Left lung (tissue), 10 donors: ENCODE measurements around the gene PNPLA7. TPM values are rescaled to one million over a fixed set of nuclear protein-coding genes. Genes with fewer than 3 reads are reported as not detected.

ENCODE experiments used
- ATAC-seq: fragments of 200-7000 bp; cut with Tn5 transposase; one replicate; pipeline ENCODE4 v1.9.1; 2020; ENCODE audit warnings: moderate library complexity
- DNase-seq, 4 donors: peaks; one replicate each; pipeline ENCODE4 v3.0.0-alpha.2; 2013 to 2020
- H3K27ac ChIP-seq, 2 donors: fragments of 200-600 bp; sonication (generic) in 1 of 2; one replicate each; pipeline versions ENCODE4 v1.5.0 to v1.8.0; 2020 to 2021
- H3K27me3 ChIP-seq, 2 donors: fragments of 200-600 bp; sonication (generic) in 1 of 2; one replicate each; pipeline versions ENCODE4 v1.5.0 to v1.8.0; 2020 to 2021
- H3K36me3 ChIP-seq, 2 donors: fragments of 200-600 bp; sonication (generic) in 1 of 2; one replicate each; pipeline versions ENCODE4 v1.5.0 to v1.8.0; 2020 to 2021
- H3K4me1 ChIP-seq, 2 donors: fragments of 200-600 bp; one replicate each; pipeline ENCODE4 v1.8.0; 2021
- H3K4me3 ChIP-seq, 2 donors: fragments of 200-600 bp; sonication (generic) in 1 of 2; one replicate each; pipeline versions ENCODE4 v1.5.0 to v1.8.0; 2020 to 2021; ENCODE audit warnings: mild to moderate bottlenecking in 1 of 2
- H3K9me3 ChIP-seq, 2 donors: fragments of 200-600 bp; sonication (generic) in 1 of 2; one replicate each; pipeline versions ENCODE4 v1.5.0 to v1.8.0; 2020 to 2021
- intact Hi-C, 2 donors: fragments of 100-400 bp; cut with DNase I; formaldehyde crosslinking; loops; one replicate each; pipeline versions ENCODE4 v1.11.2 to v1.14.2; 2022
- polyA plus RNA-seq, 6 donors: library from polyadenylated mRNA; unstranded; fragments of 120-200 nt; gene quantifications; one replicate each; pipeline ENCODE4 v1.2.1, GENCODE V29; 2013; ENCODE audit not compliant: insufficient read length in 6 of 6
- total RNA-seq, 2 donors: library from RNA; stranded (reverse); fragmentation: NEBNext Ultra II Directional; extraction: Animal tissue kit (Norgen Biotek cat#: 25700); gene quantifications; one replicate each; pipeline ENCODE4 v1.2.1, GENCODE V29; 2021
- TF ChIP-seq, protein P1 (sequence below), 2 donors: fragments of 200-600 bp; sonication (generic) in 1 of 2; IDR thresholded peaks; one replicate each; pipeline versions ENCODE4 v1.5.0 to v1.8.0; 2021; ENCODE audit warnings: antibody characterized with exemption in 2 of 2
- donor health status: DM: no; HTN: yes; CAD: no.
- donor health status: DM: no; HTN: no; CAD: no.

Gene PNPLA7
- total and polyA plus RNA-seq, 8 donors = 2.9 to 8.9 (median 4.9) TPM

DNA sequence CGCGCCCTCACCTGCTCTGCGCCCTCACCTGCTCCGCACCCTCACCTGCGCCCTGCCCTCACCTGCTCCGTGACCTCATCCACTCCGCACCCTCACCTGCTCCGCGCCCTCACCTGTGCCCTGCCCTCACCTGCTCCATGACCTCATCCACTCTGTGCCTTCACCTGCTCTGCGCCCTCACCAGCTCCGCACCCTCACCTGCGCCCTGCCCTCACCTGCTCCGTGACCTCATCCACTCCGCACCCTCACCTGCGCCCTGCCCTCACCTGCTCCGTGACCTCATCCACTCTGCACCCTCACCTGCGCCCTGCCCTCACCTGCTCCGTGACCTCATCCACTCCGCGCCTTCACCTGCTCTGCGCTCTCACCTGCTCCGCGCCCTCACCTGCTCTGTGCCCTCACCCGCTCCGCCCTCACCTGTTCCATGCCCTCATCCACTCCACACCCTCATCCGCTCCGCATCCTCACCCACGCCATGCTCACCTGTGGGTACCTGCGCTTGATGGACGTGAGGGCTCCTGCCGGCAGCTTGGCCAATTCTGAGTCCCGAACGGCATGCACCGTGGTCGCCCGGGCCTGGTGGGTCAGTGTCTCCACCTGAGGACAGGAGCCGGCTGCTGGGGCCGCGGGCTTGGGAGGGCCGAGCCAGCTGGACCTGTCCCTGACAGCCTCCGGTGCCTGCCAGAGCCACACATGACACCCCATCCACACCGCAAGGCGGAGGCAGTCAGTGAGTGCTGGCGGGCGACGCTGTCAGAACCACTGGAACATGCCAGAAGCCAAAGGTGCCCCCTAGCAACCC is 55.5 kb downstream of the PNPLA7 start:
- no peak overlapping the region for H3K4me3 ChIP-seq
- H3K4me1 ChIP-seq = no peaks in the 10 kb centered on the region
- ATAC-seq = no peak
- TF ChIP-seq, protein P1, sequence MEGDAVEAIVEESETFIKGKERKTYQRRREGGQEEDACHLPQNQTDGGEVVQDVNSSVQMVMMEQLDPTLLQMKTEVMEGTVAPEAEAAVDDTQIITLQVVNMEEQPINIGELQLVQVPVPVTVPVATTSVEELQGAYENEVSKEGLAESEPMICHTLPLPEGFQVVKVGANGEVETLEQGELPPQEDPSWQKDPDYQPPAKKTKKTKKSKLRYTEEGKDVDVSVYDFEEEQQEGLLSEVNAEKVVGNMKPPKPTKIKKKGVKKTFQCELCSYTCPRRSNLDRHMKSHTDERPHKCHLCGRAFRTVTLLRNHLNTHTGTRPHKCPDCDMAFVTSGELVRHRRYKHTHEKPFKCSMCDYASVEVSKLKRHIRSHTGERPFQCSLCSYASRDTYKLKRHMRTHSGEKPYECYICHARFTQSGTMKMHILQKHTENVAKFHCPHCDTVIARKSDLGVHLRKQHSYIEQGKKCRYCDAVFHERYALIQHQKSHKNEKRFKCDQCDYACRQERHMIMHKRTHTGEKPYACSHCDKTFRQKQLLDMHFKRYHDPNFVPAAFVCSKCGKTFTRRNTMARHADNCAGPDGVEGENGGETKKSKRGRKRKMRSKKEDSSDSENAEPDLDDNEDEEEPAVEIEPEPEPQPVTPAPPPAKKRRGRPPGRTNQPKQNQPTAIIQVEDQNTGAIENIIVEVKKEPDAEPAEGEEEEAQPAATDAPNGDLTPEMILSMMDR (IDR thresholded peaks at IDR 0.05) = no peak
- peak in 1 of 4 donors; percentile 80 for DNase-seq
- intact Hi-C loops = no loop called here
- no peak overlapping the region for H3K27ac ChIP-seq
- no peaks in the 10 kb centered on the region for H3K9me3 ChIP-seq
- no peaks in the 10 kb centered on the region for H3K36me3 ChIP-seq
- H3K27me3 ChIP-seq = no peaks in the 10 kb centered on the region

DNA sequence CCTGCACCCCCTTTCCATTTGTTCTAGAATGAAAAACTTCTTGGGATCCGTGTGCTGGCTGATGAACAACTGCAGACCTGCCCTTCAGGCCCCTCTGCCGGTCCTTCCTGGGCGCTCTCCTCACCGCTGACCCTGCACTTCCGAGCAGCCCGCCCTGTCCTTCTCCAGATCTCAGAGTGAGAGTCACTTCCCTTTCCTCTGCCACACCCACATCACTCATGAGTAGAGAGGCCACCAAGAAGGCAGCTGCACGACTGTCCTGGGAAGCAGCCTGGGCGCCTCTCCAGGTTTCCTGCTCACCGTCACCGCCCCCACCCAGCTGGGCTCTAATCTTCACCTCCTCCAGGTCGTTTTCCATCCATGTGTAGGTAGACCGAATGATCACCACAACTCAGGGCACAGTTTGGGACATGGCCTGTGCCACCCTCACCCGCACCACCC is 56.1 kb downstream of the PNPLA7 start:
- Histone ChIP-seq H3K9me3 (no peaks in the 10 kb centered on the region), H3K27ac (no peak overlapping the region), H3K27me3 (no peaks in the 10 kb centered on the region), H3K4me1 (no peaks in the 10 kb centered on the region), H3K4me3 (no peak overlapping the region), H3K36me3 (no peaks in the 10 kb centered on the region)
- DNase-seq (peak in 1 of 4 donors; percentile 64), ATAC-seq (peak; percentile 70)
- intact Hi-C loops = no loop called here
- TF ChIP-seq, protein P1 (IDR thresholded peaks at IDR 0.05) = no peak

DNA sequence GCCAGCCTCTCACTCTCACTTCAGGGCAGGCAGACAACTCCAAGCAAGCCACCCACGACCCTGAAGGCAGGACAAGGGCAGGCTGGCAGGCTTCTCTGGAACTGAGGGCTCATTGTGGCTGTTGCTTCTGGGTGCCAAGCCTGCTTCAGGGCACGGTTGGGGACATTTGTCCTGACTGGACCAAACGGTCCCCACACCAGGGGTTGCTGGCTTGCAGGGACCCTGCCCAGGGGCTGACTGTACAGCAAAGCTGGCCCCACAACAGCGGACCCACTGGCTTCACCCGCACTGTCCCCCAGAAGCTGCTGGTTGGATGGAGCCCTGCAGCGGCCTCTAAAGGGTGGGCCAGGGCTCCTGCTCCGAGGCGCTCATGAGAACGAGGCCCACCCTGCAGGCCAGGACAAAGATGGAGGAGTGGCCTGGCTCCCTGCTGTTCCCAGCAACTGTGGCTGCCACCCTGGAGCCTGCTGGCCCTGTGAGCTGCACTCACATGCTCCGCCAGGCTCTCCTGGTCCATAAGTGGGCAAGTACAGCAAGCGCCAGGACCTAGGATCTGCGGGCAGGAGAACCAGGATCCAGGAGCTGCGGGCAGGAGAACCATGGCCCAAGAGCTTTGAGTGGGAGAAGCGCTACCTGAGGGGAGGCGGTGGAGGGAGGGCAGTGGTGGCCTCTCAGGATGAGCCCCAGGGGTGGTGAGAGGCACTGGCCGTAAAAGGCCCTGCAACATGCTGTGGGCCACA is 56.7 kb downstream of the PNPLA7 start:
- TF ChIP-seq, protein P1 (IDR thresholded peaks at IDR 0.05) = no peak
- Histone ChIP-seq H3K36me3 (no peaks in the 10 kb centered on the region), H3K4me1 (no peaks in the 10 kb centered on the region), H3K27me3 (no peaks in the 10 kb centered on the region), H3K4me3 (no peak overlapping the region), H3K27ac (no peak overlapping the region), H3K9me3 (no peaks in the 10 kb centered on the region)
- DNase-seq = peak in 1 of 4 donors; percentile 61
- no peak for ATAC-seq
- intact Hi-C loops = no loop called here

DNA sequence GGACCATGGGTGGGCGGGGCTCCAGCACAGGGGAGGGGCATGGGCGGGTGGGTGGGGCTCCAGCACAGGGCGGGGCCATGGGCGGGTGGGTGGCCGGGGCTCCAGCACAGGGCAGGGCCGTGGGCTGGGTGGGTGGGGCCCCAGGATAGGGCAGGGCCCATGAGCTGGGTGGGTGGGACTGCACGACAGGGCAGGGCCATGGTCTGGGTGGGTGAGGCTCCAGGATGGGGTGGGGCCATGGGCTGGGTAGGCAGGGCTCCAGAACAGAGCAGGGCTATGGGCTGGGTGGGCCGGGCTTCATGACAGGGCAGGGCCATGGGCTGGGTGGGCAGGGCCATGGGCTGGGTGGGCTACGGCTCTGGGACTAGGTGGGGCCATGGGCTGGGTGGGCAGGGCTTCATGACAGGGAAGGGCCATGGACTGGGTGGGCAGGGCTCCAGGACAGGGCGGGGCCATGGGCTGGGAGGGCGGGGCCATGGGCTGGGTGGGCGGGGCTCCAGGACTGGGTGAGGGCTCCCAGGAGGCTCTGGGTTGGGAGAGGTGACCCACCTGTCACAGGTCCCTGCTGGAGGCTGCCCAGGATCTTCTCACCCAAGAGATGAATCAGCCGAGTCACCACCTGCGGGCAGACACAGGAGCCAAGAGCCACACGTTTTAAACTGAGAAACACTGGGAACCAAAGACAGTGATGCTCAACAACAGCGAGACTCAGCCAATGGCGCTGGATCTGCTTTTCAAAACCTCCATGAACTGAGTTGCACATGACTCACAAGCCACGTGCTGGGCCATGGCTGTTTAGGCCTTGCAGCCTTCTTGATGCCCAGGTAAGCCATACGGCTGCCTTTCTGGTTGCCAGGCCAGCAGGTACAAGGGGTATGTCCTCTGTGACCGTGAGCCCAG is 57.5 kb downstream of the PNPLA7 start:
- Histone ChIP-seq H3K27me3 (no peaks in the 10 kb centered on the region), H3K36me3 (no peaks in the 10 kb centered on the region), H3K4me3 (no peak overlapping the region), H3K9me3 (no peaks in the 10 kb centered on the region), H3K4me1 (no peaks in the 10 kb centered on the region), H3K27ac (no peak overlapping the region)
- ATAC-seq (no peak), DNase-seq (peak in 1 of 4 donors; percentile 57)
- TF ChIP-seq, protein P1 (IDR thresholded peaks at IDR 0.05) = no peak
- intact Hi-C loops = no loop called here
